Spleen (tissue), 7 donors: ENCODE results near the gene CSGALNACT2.

Experiments
- CTCF ChIP-seq, 11 experiments: fragments of 200-600 bp in 7 of 11; fragments of 450-650 bp in 4 of 11; sonication (generic) in 4 of 11; IDR thresholded peaks in 8 of 11; conservative IDR thresholded peaks in 3 of 11; 1 replicate in 7 of 11; 2 replicates in 4 of 11; pipeline versions ENCODE4 v1.4.0 to v1.8.0; 2016 to 2021; ENCODE audit warnings: antibody characterized with exemption in 11 of 11, inconsistent platforms in 4 of 11, mild to moderate bottlenecking in 1 of 11
- POLR2A ChIP-seq, 3 donors: fragments of 450-650 bp; IDR thresholded peaks; one replicate each; pipeline ENCODE4 v1.5.1; 2017; ENCODE audit warnings: antibody characterized with exemption in 3 of 3, mild to moderate bottlenecking in 1 of 3
- donor health status: DM: no; HTN: no; CAD: no; lungs with moderate emphysema.
- donor health status: DM: no; HTN: no; CAD: no.
- donor health status: DM: no; HTN: no; CAD: no.

GRCh38 chr10:43105102-43105955 lies 32.9 kb upstream of the CSGALNACT2 start:
- peak; percentile 97 to 100 (median 99) for TF ChIP-seq CTCF (IDR thresholded peaks at IDR 0.05 in 8 of 11, conservative IDR thresholded peaks at IDR 0.05 in 3 of 11)
- no peak for TF ChIP-seq POLR2A (IDR thresholded peaks at IDR 0.05)
